GM21360 (cell line): ENCODE results near the gene TPRKB.
"Not testable (repeated sequence)": the region's sequence is repeated elsewhere in the genome, so short reads cannot be mapped to it uniquely, and the experiment has no call there.

ENCODE experiments used
- ATAC-seq: cut with Tn5 transposase; IDR thresholded peaks from one replicate; pipeline ENCODE4 v1.9.1; 2021; ENCODE audit warnings: mild to moderate bottlenecking, moderate library complexity; ENCODE audit not compliant: unreplicated experiment

The TPRKB gene

GRCh38 chr2:73736855-73737779 is at the start of gene TPRKB:
Gene TPRKB (minus strand): TSS chr2:73737345. CDS start chr2:73734569, 2,776 bp downstream.
- peak; percentile 90 for ATAC-seq

GRCh38 chr2:73783883-73784282 is 46.7 kb upstream of the TPRKB start, which contains the start of gene C2orf78:
Gene C2orf78 (plus strand): TSS chr2:73784183. CDS start chr2:73784310, 127 bp downstream.
- ATAC-seq, result not testable (repeated sequence)

- not testable (repeated sequence) for ATAC-seq
These were observed 46.3 kb upstream of the TPRKB start for GRCh38 chr2:73783402-73783801.

- ATAC-seq, result no peak
These were observed 43.1 kb upstream of the TPRKB start for GRCh38 chr2:73780237-73780582.

GRCh38 chr2:73779467-73780236 is 42.5 kb upstream of the TPRKB start, which contains the start of gene DUSP11:
Gene DUSP11 (minus strand): TSS chr2:73780103. CDS start chr2:73779974, 129 bp downstream.
- ATAC-seq, result peak; percentile 98

GRCh38 chr2:73778867-73779466 is 41.8 kb upstream of the TPRKB start:
- ATAC-seq, result not testable (repeated sequence)

- ATAC-seq, result no peak
These were observed 39.8 kb upstream of the TPRKB start for GRCh38 chr2:73776869-73777519.

GRCh38 chr2:73776381-73776780 is 39.2 kb upstream of the TPRKB start:
- ATAC-seq, result no peak

- ATAC-seq, result no peak
These were observed 35.7 kb upstream of the TPRKB start for GRCh38 chr2:73772819-73773218.

- no peak for ATAC-seq
These were observed 33.6 kb upstream of the TPRKB start for GRCh38 chr2:73770725-73771124.

- ATAC-seq, result no peak
These were observed 29.8 kb upstream of the TPRKB start for GRCh38 chr2:73766994-73767393.

GRCh38 chr2:73766349-73766748 is 29.2 kb upstream of the TPRKB start:
- no peak for ATAC-seq

- ATAC-seq, result no peak
These were observed 27.8 kb upstream of the TPRKB start for GRCh38 chr2:73764945-73765344.

- no peak for ATAC-seq
These were observed 25.4 kb upstream of the TPRKB start for GRCh38 chr2:73762571-73762970.

- ATAC-seq, result no peak
These were observed 22.8 kb upstream of the TPRKB start for GRCh38 chr2:73759904-73760303.

- no peak for ATAC-seq
These were observed 22.2 kb upstream of the TPRKB start for GRCh38 chr2:73759285-73759764.

GRCh38 chr2:73754332-73754731 is 17.2 kb upstream of the TPRKB start:
- not testable (repeated sequence) for ATAC-seq

GRCh38 chr2:73749314-73749713 is 12.2 kb upstream of the TPRKB start:
- ATAC-seq, result no peak

- ATAC-seq, result no peak
These were observed 9.7 kb upstream of the TPRKB start for GRCh38 chr2:73746877-73747208.

- no peak for ATAC-seq
These were observed 9.1 kb upstream of the TPRKB start for GRCh38 chr2:73746015-73746876.
